WTC11 (cell line): ENCODE results near the gene RANGRF. TPM values are rescaled to one million over a fixed set of nuclear protein-coding genes. Genes with fewer than 3 reads are reported as not detected.

Source experiments
- ATAC-seq: fragments of 200-7000 bp; cut with Tn5 transposase; 2 replicates; pipeline ENCODE4 v1.10.0; 2021; ENCODE audit warnings: mild to moderate bottlenecking, moderate library complexity
- CTCF ChIA-PET: fragments of 300-600 bp; sonication (Branson Sonifier 250); formaldehyde crosslinking; loops from one replicate; lab custom pipeline; 2021; ENCODE audit warnings: antibody characterized with exemption; lab: Charles Lee
- POLR2A ChIA-PET: fragments of 350-600 bp; sonication (Branson Sonifier 250); formaldehyde crosslinking; loops from one replicate; lab custom pipeline; 2021; ENCODE audit warnings: antibody characterized with exemption; lab: Charles Lee
- DNase-seq: peaks from one replicate; pipeline ENCODE4 v3.0.0; 2021; ENCODE audit warnings: low spot score
- H3K27ac Mint-ChIP-seq: 2 replicates; pipeline ENCODE4 v1.8.0; 2021; ENCODE audit warnings: mixed read lengths
- H3K27me3 Mint-ChIP-seq: 2 replicates; pipeline ENCODE4 v1.8.0; 2021; ENCODE audit warnings: low read depth, mild to moderate bottlenecking, moderate library complexity, mixed read lengths
- H3K36me3 Mint-ChIP-seq: 2 replicates; pipeline ENCODE4 v1.8.0; 2021; ENCODE audit warnings: mixed read lengths
- H3K4me1 Mint-ChIP-seq: 2 replicates; pipeline ENCODE4 v1.8.0; 2022; ENCODE audit warnings: mixed read lengths
- H3K4me3 Mint-ChIP-seq: 2 replicates; pipeline ENCODE4 v1.8.0; 2021; ENCODE audit warnings: mild to moderate bottlenecking, moderate library complexity, mixed read lengths
- H3K9me3 Mint-ChIP-seq: 2 replicates; pipeline ENCODE4 v1.8.0; 2021; ENCODE audit warnings: mixed read lengths
- CDX4 ChIP-seq: fragments of 250-450 bp; sonication (Bioruptor Pico); IDR thresholded peaks from 2 replicates; pipeline ENCODE4 v1.9.0; 2021; ENCODE audit warnings: moderate library complexity, mild to moderate bottlenecking, inconsistent platforms, borderline replicate concordance
- CREB1 ChIP-seq: sonication (generic); formaldehyde crosslinking; IDR thresholded peaks from 2 replicates; pipeline ENCODE4 v1.8.0; 2023; ENCODE audit warnings: mild to moderate bottlenecking, missing genetic modification reagents
- CREM ChIP-seq: sonication (generic); formaldehyde crosslinking; IDR thresholded peaks from 2 replicates; pipeline ENCODE4 v1.8.1; 2022; ENCODE audit warnings: mild to moderate bottlenecking, missing genetic modification reagents, moderate library complexity
- ERG ChIP-seq: fragments of 250-450 bp; sonication (Bioruptor Pico); IDR thresholded peaks from 2 replicates; pipeline ENCODE4 v1.8.0; 2021; ENCODE audit warnings: mild to moderate bottlenecking
- ETV6 ChIP-seq: sonication (generic); formaldehyde crosslinking; IDR thresholded peaks from 2 replicates; pipeline ENCODE4 v1.8.1; 2022; ENCODE audit warnings: mild to moderate bottlenecking, missing genetic modification reagents
- FOXJ3 ChIP-seq: sonication (generic); formaldehyde crosslinking; IDR thresholded peaks from 2 replicates; pipeline ENCODE4 v1.9.0; 2021; ENCODE audit warnings: missing genetic modification reagents, mild to moderate bottlenecking, borderline replicate concordance
- FOXK1 ChIP-seq: sonication (generic); formaldehyde crosslinking; IDR thresholded peaks from 2 replicates; pipeline ENCODE4 v1.8.0; 2022; ENCODE audit warnings: mild to moderate bottlenecking, moderate library complexity, missing genetic modification reagents
- GABPB1 ChIP-seq: sonication (generic); formaldehyde crosslinking; IDR thresholded peaks from 2 replicates; pipeline ENCODE4 v1.8.1; 2023; ENCODE audit warnings: mild to moderate bottlenecking, missing genetic modification reagents
- HMGXB4 ChIP-seq: sonication (generic); formaldehyde crosslinking; IDR thresholded peaks from 2 replicates; pipeline ENCODE4 v1.8.1; 2023; ENCODE audit warnings: mild to moderate bottlenecking, moderate library complexity, missing genetic modification reagents
- NFATC4 ChIP-seq: fragments of 250-450 bp; sonication (Bioruptor Pico); IDR thresholded peaks from 2 replicates; pipeline ENCODE4 v1.9.0; 2021; ENCODE audit warnings: mild to moderate bottlenecking
- NFE2L1 ChIP-seq: sonication (generic); formaldehyde crosslinking; IDR thresholded peaks from 2 replicates; pipeline ENCODE4 v1.8.1; 2023; ENCODE audit warnings: missing genetic modification reagents
- NFYB ChIP-seq: sonication (generic); formaldehyde crosslinking; conservative IDR thresholded peaks from 2 replicates; pipeline ENCODE4 v1.8.0; 2022; ENCODE audit warnings: low read depth, missing genetic modification reagents
- NR3C1 ChIP-seq: sonication (generic); formaldehyde crosslinking; conservative IDR thresholded peaks from 2 replicates; pipeline ENCODE4 v1.8.1; 2023; ENCODE audit warnings: low read depth, mild to moderate bottlenecking, missing genetic modification reagents
- RORB ChIP-seq: fragments of 250-450 bp; sonication (Bioruptor Pico); IDR thresholded peaks from 2 replicates; pipeline ENCODE4 v1.9.0; 2021; ENCODE audit warnings: mild to moderate bottlenecking
- TEAD1 ChIP-seq: sonication (generic); formaldehyde crosslinking; IDR thresholded peaks from 2 replicates; pipeline ENCODE4 v1.8.0; 2022; ENCODE audit warnings: mild to moderate bottlenecking, missing genetic modification reagents
- TP53 ChIP-seq: sonication (generic); formaldehyde crosslinking; IDR thresholded peaks from 2 replicates; pipeline ENCODE4 v1.8.1; 2023; ENCODE audit warnings: mild to moderate bottlenecking, missing genetic modification reagents
- USF2 ChIP-seq: sonication (generic); formaldehyde crosslinking; IDR thresholded peaks from 2 replicates; pipeline ENCODE4 v1.8.1; 2023; ENCODE audit warnings: mild to moderate bottlenecking, missing genetic modification reagents, moderate library complexity
- ZBTB21 ChIP-seq: sonication (generic); formaldehyde crosslinking; IDR thresholded peaks from 2 replicates; pipeline ENCODE4 v1.8.1; 2023; ENCODE audit warnings: mild to moderate bottlenecking, missing genetic modification reagents, borderline replicate concordance
- ZNF232 ChIP-seq: sonication (generic); formaldehyde crosslinking; IDR thresholded peaks from 2 replicates; pipeline ENCODE4 v1.8.0; 2022; ENCODE audit warnings: mild to moderate bottlenecking, missing genetic modification reagents
- ZNF263 ChIP-seq: sonication (generic); formaldehyde crosslinking; IDR thresholded peaks from 2 replicates; pipeline ENCODE4 v1.8.1; 2022; ENCODE audit warnings: low read depth, mild to moderate bottlenecking, moderate library complexity, missing genetic modification reagents
- ZNF423 ChIP-seq: fragments of 250-450 bp; sonication (Bioruptor Pico); IDR thresholded peaks from 2 replicates; pipeline ENCODE4 v2.1.2; 2022; ENCODE audit warnings: mild to moderate bottlenecking, moderate library complexity
- total RNA-seq: library from RNA; stranded (reverse); gene quantifications from 3 replicates; pipeline ENCODE4 v1.2.3, GENCODE V29; 2021
- TF ChIP-seq, protein P1 (sequence below): sonication (generic); formaldehyde crosslinking; IDR thresholded peaks from 2 replicates; pipeline ENCODE4 v1.8.0; 2022; ENCODE audit warnings: mild to moderate bottlenecking, missing genetic modification reagents
- TF ChIP-seq, protein P2 (sequence below): sonication (generic); formaldehyde crosslinking; IDR thresholded peaks from 2 replicates; pipeline ENCODE4 v1.8.1; 2022; ENCODE audit warnings: mild to moderate bottlenecking, moderate library complexity, missing genetic modification reagents
- TF ChIP-seq, protein P3 (sequence below): sonication (generic); formaldehyde crosslinking; IDR thresholded peaks from 2 replicates; pipeline ENCODE4 v1.8.0; 2023; ENCODE audit warnings: missing genetic modification reagents, mild to moderate bottlenecking, borderline replicate concordance

Gene RANGRF
- total RNA-seq, 1 experiment from 2014 or later, result 32.7 TPM

GRCh38 chr17:8310601-8311123 lies 22.2 kb downstream of the RANGRF start (continued):
- TF ChIP-seq HMGXB4 (CRISPR knock-in tag) (no peak), GABPB1 (no peak), TP53 (CRISPR knock-in tag) (no peak), ETV6 (CRISPR knock-in tag) (no peak), RORB (no peak), NFATC4 (CRISPR knock-in tag) (no peak), ZNF232 (CRISPR knock-in tag) (no peak), USF2 (CRISPR knock-in tag) (no peak), TEAD1 (no peak)
- TF ChIP-seq, protein P1, sequence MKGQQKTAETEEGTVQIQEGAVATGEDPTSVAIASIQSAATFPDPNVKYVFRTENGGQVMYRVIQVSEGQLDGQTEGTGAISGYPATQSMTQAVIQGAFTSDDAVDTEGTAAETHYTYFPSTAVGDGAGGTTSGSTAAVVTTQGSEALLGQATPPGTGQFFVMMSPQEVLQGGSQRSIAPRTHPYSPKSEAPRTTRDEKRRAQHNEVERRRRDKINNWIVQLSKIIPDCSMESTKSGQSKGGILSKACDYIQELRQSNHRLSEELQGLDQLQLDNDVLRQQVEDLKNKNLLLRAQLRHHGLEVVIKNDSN (CRISPR knock-in tag), result no peak

DNA sequence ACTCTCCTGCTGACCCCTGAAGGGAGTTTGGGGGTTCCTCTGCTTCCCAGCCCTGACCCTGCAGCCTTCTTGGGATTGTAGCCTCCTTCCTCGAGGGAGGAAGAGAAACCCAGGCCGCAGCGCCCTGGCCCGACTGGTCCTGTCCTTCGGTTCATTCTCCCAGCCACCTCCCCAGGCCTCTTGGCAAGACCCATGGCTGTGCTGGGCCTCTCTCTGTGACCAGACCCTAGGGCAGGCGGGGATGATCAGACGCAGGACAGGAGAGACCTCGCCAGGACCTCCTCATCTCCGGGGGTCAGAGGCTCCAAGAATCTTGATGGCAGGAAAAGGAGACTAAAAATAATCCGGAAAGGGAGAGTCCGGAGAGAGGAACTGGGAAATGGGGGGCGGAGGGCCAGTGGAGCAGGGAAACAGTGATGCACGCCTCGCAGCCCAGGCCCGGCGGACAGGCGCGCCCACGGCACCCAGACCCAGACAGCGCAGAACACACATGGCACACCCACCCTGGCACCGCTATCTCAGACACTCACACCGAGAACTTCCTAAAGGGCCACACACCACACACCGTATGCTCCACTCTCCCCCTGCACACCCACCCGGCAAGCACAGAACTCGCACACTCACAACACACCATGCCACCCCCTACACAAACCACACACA lies 22.8 kb downstream of the RANGRF start:
- DNase-seq, result no peak
- H3K9me3 Mint-ChIP-seq, result no peaks in the 10 kb centered on the region
- TF ChIP-seq, protein P2, sequence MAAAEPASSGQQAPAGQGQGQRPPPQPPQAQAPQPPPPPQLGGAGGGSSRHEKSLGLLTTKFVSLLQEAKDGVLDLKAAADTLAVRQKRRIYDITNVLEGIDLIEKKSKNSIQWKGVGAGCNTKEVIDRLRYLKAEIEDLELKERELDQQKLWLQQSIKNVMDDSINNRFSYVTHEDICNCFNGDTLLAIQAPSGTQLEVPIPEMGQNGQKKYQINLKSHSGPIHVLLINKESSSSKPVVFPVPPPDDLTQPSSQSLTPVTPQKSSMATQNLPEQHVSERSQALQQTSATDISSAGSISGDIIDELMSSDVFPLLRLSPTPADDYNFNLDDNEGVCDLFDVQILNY, result no peak
- TF ChIP-seq, all 79 proteins: peak for 0
- ChIA-PET CTCF (no interaction called here), POLR2A (no interaction called here)
- no peak for ATAC-seq
- H3K4me1 Mint-ChIP-seq, result peaks cover 33% of the 10 kb centered on the region
- H3K36me3 Mint-ChIP-seq, result no peaks in the 10 kb centered on the region
- no peak overlapping the region for H3K4me3 Mint-ChIP-seq
- no peak overlapping the region for H3K27ac Mint-ChIP-seq
- H3K27me3 Mint-ChIP-seq, result peaks cover 25% of the 10 kb centered on the region

GRCh38 chr17:8312251-8312650 lies 23.8 kb downstream of the RANGRF start:
- ATAC-seq, result no peak
- H3K36me3 Mint-ChIP-seq, result no peaks in the 10 kb centered on the region
- H3K27ac Mint-ChIP-seq, result no peak overlapping the region
- DNase-seq, result no peak
- peaks cover 33% of the 10 kb centered on the region for H3K27me3 Mint-ChIP-seq
- CTCF ChIA-PET, result interaction anchor here (0.7 to 3.3 kb wide), 5 partner anchors 11 to 89 kb away, joined by 3 to 13 read pairs (median 9); no protein-coding TSS in a partner anchor
- no peaks in the 10 kb centered on the region for H3K9me3 Mint-ChIP-seq
- peaks cover 35% of the 10 kb centered on the region for H3K4me1 Mint-ChIP-seq
- H3K4me3 Mint-ChIP-seq, result no peak overlapping the region
- POLR2A ChIA-PET, result no interaction called here
- no peak for TF ChIP-seq ZNF423 (CRISPR knock-in tag)
- TF ChIP-seq ERG, result no peak
- TF ChIP-seq NR3C1 (CRISPR knock-in tag), result no peak
- TF ChIP-seq FOXJ3, result no peak
- no peak for TF ChIP-seq NFE2L1 (CRISPR knock-in tag)
- no peak for TF ChIP-seq NFYB (CRISPR knock-in tag)
- no peak for TF ChIP-seq ZNF263 (CRISPR knock-in tag)
- TF ChIP-seq FOXK1 (CRISPR knock-in tag), result no peak
- no peak for TF ChIP-seq ZBTB21 (CRISPR knock-in tag)
- TF ChIP-seq, protein P3, sequence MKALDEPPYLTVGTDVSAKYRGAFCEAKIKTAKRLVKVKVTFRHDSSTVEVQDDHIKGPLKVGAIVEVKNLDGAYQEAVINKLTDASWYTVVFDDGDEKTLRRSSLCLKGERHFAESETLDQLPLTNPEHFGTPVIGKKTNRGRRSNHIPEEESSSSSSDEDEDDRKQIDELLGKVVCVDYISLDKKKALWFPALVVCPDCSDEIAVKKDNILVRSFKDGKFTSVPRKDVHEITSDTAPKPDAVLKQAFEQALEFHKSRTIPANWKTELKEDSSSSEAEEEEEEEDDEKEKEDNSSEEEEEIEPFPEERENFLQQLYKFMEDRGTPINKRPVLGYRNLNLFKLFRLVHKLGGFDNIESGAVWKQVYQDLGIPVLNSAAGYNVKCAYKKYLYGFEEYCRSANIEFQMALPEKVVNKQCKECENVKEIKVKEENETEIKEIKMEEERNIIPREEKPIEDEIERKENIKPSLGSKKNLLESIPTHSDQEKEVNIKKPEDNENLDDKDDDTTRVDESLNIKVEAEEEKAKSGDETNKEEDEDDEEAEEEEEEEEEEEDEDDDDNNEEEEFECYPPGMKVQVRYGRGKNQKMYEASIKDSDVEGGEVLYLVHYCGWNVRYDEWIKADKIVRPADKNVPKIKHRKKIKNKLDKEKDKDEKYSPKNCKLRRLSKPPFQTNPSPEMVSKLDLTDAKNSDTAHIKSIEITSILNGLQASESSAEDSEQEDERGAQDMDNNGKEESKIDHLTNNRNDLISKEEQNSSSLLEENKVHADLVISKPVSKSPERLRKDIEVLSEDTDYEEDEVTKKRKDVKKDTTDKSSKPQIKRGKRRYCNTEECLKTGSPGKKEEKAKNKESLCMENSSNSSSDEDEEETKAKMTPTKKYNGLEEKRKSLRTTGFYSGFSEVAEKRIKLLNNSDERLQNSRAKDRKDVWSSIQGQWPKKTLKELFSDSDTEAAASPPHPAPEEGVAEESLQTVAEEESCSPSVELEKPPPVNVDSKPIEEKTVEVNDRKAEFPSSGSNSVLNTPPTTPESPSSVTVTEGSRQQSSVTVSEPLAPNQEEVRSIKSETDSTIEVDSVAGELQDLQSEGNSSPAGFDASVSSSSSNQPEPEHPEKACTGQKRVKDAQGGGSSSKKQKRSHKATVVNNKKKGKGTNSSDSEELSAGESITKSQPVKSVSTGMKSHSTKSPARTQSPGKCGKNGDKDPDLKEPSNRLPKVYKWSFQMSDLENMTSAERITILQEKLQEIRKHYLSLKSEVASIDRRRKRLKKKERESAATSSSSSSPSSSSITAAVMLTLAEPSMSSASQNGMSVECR (CRISPR knock-in tag), result no peak
- no peak for TF ChIP-seq CREB1
- TF ChIP-seq CDX4 (CRISPR knock-in tag), result no peak
- TF ChIP-seq CREM (CRISPR knock-in tag), result no peak
